Measurements from ENCODE around the gene LAMA5. TPM values are rescaled to one million over a fixed set of nuclear protein-coding genes. Genes with fewer than 3 reads are reported as not detected.

Gene LAMA5
- total RNA-seq, 4 donors from 2014 or later, result 164 to 427 (median 196) TPM

- intact Hi-C loops (cut with DNase I; ENCODE audit: low total_unique reads), result no loop called here
- no peak for DNase-seq (ENCODE audit: low spot score in 2 of 2)
- H3K4me3 ChIP-seq (ENCODE audit: low read depth, poor library complexity, severe bottlenecking), result no peak overlapping the region
- 81 to 91% methylated on average over 18 to 21 of the region's 22 CpGs for WGBS, 2 donors
- no peak for TF ChIP-seq CTCF (IDR thresholded peaks at IDR 0.05)
- no peak for TF ChIP-seq POLR2A (IDR thresholded peaks at IDR 0.05)
Measured at GRCh38 chr20:62320581-62321354, 46.3 kb downstream of the LAMA5 start.

- H3K4me3 ChIP-seq (ENCODE audit: low read depth, poor library complexity, severe bottlenecking), result no peak overlapping the region
- DNase-seq (ENCODE audit: low spot score in 2 of 2), result no peak
- TF ChIP-seq POLR2A (IDR thresholded peaks at IDR 0.05) (no peak), CTCF (IDR thresholded peaks at IDR 0.05) (no peak)
- intact Hi-C loops (cut with DNase I; ENCODE audit: low total_unique reads), result loop anchor here (10.0 kb wide), 1 partner anchor 45 kb away; the partner anchor contains the start of gene LAMA5
- WGBS, 2 donors, result 54% methylated on average over 29 of the region's 29 CpGs
Measured at GRCh38 chr20:62319346-62319909, 47.7 kb downstream of the LAMA5 start.

- DNase-seq (ENCODE audit: low spot score in 2 of 2), result no peak
Measured at GRCh38 chr20:62318400-62319345, 48.4 kb downstream of the LAMA5 start.

GRCh38 chr20:62317167-62317655, 49.9 kb downstream of the LAMA5 start:
- DNase-seq (ENCODE audit: low spot score in 2 of 2), result no peak
- no peak for TF ChIP-seq POLR2A (IDR thresholded peaks at IDR 0.05)
- TF ChIP-seq CTCF (IDR thresholded peaks at IDR 0.05), result no peak
- intact Hi-C loops (cut with DNase I; ENCODE audit: low total_unique reads), result loop anchor here (10.0 kb wide), 1 partner anchor 48 kb away; the partner anchor contains the start of gene LAMA5
- H3K4me3 ChIP-seq (ENCODE audit: low read depth, poor library complexity, severe bottlenecking), result no peak overlapping the region
- WGBS, 2 donors, result 44 to 50% methylated on average over 14 to 18 of the region's 18 CpGs

More at GRCh38 chr20:62318400-62319345, 48.4 kb downstream of the LAMA5 start:
- WGBS, 2 donors, result 77 to 81% methylated on average over 27 to 29 of the region's 36 CpGs
- no peak overlapping the region for H3K4me3 ChIP-seq (ENCODE audit: low read depth, poor library complexity, severe bottlenecking)
- intact Hi-C loops (cut with DNase I; ENCODE audit: low total_unique reads), result loop anchor here (10.0 kb wide), 1 partner anchor 46 kb away; the partner anchor contains the start of gene LAMA5
- TF ChIP-seq POLR2A (IDR thresholded peaks at IDR 0.05), result no peak
- TF ChIP-seq CTCF (IDR thresholded peaks at IDR 0.05), result no peak

All from lower leg skin (tissue), 4 donors.